HG03095 (cell line): ENCODE results near the gene PLCXD3.

ENCODE experiments used
- ATAC-seq: cut with Tn5 transposase; IDR thresholded peaks from one replicate; pipeline ENCODE4 v1.9.1; 2021; ENCODE audit warnings: moderate library complexity; ENCODE audit not compliant: unreplicated experiment

PLCXD3 gene

DNA sequence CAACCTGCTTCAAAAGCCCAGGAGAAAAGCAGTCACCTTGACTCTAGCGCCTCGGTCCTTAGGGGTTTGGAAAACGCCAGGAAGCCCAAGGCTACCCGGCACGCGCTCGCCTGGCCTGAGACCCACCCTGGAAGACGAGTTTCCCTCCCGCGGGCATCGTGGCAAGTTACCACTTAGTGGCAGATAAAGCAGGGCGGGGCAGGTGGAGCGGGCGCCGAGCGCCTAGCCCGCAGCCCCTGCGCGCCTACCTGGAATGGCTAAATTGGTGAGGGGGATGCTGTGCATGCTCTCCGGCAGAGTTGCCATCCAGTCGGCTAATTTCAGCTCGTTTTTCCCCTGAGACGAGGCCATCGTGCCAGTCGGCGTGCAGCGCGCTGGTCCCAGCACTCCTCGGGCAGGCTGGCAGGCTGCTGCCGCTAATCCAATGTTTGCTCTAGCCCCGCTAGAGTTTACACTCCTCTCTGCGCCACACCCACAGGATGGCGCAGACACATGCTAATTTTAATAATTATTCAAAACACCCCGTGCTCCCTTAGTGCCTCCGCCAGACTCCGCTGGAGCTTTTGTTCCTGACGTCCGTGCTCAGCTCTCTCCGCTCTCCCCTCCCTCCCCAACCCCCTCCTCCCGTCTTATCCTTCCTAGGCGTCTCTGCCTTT is at the start of gene PLCXD3:
Gene PLCXD3 (minus strand): TSS at position 426 of the 656 bp plus-strand sequence. CDS start 75 bp downstream, at position 351.
- no peak for ATAC-seq

GRCh38 chr5:41559184-41559583 is 48.8 kb upstream of the PLCXD3 start:
- no peak for ATAC-seq

GRCh38 chr5:41558295-41558694 is 47.9 kb upstream of the PLCXD3 start:
- no peak for ATAC-seq

- no peak for ATAC-seq
These were observed 37.6 kb upstream of the PLCXD3 start for GRCh38 chr5:41547991-41548390.

GRCh38 chr5:41542183-41542582 is 31.8 kb upstream of the PLCXD3 start:
- ATAC-seq: no peak

DNA sequence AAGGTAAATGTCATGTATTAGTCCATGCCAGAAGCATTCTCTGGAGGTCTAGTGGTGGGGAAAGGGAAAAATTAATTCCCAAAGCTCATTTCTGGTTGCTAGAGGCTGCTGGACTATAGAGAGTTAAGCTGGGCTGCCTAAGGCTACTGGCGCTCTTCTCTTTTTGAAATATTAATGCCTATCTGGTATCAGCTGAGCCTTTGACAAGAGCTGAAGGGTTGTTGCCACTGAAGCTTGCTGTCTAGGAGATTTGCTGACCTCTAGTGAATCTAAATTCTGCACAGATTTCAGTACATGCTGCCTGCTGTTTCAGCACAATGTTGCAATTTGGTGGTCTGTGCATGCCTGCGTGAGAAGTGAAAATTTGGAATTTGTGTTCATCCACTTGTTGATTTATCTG is 29.1 kb upstream of the PLCXD3 start:
- ATAC-seq: no peak

DNA sequence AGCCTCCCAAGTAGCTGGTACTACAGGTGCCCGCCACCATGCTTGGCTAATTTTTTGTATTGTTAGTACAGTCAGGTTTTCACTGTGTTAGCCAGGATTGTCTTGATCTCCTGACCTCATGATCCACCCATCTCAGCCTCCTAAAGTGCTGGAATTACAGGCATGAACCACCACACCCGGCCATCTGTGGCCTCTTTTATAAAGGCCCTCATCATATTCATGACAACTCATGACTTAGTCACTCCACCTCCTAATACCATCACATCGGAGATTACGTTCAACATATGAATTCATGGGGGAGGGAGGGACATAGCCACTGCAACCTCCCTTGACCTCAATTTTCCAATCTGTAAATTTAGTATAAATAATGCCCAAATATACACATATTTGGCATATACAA is 27.2 kb upstream of the PLCXD3 start:
- no peak for ATAC-seq

GRCh38 chr5:41532485-41532884 is 22.1 kb upstream of the PLCXD3 start:
- no peak for ATAC-seq

GRCh38 chr5:41527201-41527779 is 16.9 kb upstream of the PLCXD3 start:
- ATAC-seq: no peak

DNA sequence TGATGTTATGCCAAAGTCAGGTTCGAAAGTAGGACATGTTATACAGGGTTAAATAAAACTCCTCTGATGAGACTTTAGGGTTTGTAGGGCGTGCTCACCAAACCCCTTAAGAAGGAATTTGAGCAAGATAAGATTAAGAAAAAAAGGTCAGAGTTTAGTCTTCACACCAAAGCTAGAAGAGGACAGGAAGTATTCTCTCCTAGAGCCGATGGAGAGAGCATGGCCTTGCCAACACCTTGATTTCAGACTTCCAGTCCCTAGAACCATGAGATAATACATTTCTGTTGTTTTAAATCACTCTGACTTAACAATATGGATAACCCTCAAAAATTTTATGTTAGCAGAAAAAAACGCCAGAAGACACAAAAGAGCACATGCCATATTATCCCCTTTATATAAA is 16.3 kb upstream of the PLCXD3 start:
- no peak for ATAC-seq

GRCh38 chr5:41524174-41524573 is 13.8 kb upstream of the PLCXD3 start:
- no peak for ATAC-seq

DNA sequence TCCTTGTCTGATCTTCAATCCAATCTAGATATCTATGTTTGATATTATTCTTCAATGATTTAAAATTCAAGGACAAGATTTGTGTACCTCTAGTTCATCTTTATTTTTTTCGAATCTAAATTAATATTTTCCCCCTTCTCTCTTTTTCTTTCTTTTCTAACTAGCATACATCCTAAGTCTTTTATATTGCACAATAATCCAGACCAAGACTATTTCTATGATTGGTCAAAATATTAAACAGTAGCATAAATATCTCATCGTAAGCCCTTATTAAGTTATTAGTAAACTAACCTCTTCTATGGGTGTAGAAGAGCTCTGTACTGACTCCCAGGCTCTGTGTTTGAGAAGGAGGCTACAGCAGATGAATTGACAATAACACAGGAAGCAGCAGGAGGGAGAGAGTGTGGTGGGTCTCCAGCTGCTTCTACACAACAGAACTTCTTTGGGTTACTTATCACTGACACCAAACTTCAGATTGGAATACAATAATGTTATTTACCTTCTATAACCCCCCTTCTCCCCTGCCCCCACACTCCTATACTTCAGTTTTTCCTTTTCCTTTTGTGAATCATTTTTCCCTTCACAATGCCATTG is 11.9 kb upstream of the PLCXD3 start:
- ATAC-seq: no peak

DNA sequence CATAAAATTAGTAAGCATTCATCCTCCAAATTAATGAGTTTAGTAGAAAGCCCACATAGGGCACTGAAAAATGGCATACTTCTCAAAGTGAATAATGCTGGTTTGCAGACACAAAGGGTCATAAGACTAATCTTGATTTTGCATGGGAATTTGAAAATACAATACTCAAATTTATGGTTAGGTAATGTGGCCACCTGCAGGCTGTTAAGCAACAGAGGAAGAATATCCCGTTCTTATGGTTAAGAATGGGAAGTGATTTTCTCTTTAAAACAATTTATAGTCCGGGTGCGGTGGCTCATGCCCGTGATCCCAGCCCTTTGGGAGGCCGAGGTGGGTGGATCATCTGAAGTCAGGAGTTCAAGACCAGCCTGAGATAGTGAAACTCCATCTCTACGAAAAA is 9.4 kb upstream of the PLCXD3 start:
- no peak for ATAC-seq

- ATAC-seq: no peak
These were observed 7.5 kb upstream of the PLCXD3 start for GRCh38 chr5:41517909-41518308.

- ATAC-seq: no peak
These were observed 840 bp upstream of the PLCXD3 start for GRCh38 chr5:41511241-41511640.

- no peak for ATAC-seq
These were observed 814 bp downstream of the PLCXD3 start for GRCh38 chr5:41509399-41510175.

DNA sequence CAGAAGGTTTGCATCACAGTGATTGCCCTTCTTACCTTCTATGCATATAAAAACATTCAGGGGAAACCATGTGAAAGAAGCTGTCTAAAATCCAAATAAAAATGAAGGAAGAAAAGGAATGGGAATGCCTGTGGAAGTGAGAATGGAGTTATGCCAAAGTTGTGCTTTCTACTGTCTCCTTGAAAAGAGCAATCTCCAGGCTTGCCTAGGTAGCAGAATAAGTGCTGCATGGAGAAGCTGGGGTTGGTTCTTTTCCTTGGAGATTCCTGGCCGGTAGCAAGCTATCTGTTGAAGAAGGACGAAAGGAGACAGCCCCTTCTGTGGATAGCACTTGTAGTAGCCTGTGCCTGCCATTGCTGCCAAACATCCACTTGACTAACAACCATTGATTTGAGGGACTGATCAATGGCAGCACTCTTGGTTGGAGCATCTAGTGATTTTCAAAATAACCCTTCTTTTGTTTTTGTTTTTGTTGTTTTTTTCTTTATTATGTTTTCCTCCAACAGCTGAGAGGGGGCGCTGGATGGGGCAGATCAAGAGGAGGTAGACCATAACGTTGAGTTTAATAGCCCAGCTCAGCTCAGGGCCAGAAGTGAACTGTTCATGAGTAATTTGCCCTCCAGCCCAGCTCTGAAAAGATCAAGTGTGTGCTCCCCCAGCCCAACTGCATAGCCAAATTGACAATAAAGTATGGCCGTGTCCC is 1.6 kb downstream of the PLCXD3 start:
- ATAC-seq: no peak

- ATAC-seq: no peak
These were observed 2.2 kb downstream of the PLCXD3 start for GRCh38 chr5:41508186-41508585.

- ATAC-seq: no peak
These were observed 2.9 kb downstream of the PLCXD3 start for GRCh38 chr5:41507501-41507900.

DNA sequence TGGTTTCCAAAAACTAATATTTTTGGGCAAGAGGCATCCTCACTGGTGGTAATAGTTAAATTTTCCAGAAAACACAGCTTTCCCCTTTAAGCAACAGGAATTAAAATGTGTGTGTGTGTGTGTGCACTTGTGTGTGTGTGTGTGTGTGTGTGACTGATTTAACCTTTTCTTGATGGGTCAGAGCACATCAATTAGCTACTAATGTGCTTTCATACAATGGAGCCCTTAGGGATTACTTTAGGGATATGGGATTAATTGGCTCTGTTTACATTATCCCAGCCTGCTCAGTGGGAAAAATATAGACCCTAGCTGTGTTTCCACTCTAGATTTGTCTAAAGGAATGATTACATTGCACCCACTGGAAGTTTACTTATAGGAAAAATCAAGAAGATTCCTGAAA is 6.5 kb downstream of the PLCXD3 start:
- no peak for ATAC-seq

GRCh38 chr5:41503310-41503709 is 7.1 kb downstream of the PLCXD3 start:
- ATAC-seq: no peak
